Ishikawa (cell line): ENCODE data around the gene MPST.

ENCODE experiments used
- CEBPB ChIP-seq: IDR thresholded peaks from 2 replicates; pipeline ENCODE4 v1.6.1; 2012
- CREB1 ChIP-seq: IDR thresholded peaks from 2 replicates; pipeline ENCODE4 v1.6.1; 2012; ENCODE audit warnings: low read depth
- EGR1 ChIP-seq: IDR thresholded peaks from 2 replicates; pipeline ENCODE4 v1.6.1; 2012
- EP300 ChIP-seq: IDR thresholded peaks from 2 replicates; pipeline ENCODE4 v1.6.1; 2012; ENCODE audit warnings: borderline replicate concordance
- MAX ChIP-seq: IDR thresholded peaks from 2 replicates; pipeline ENCODE4 v1.6.1; 2012
- NFIC ChIP-seq: IDR thresholded peaks from 2 replicates; pipeline ENCODE4 v1.6.1; 2012
- RAD21 ChIP-seq: IDR thresholded peaks from 2 replicates; pipeline ENCODE4 v1.6.1; 2012; ENCODE audit warnings: low read depth
- TAF1 ChIP-seq: IDR thresholded peaks from 2 replicates; pipeline ENCODE4 v1.6.1; 2012; ENCODE audit warnings: low read depth, mild to moderate bottlenecking
- TEAD4 ChIP-seq: IDR thresholded peaks from 2 replicates; pipeline ENCODE4 v1.6.1; 2012
- YY1 ChIP-seq: IDR thresholded peaks from 2 replicates; pipeline ENCODE4 v1.6.1; 2012; ENCODE audit warnings: low read depth
- ZBTB7A ChIP-seq: IDR thresholded peaks from 2 replicates; pipeline ENCODE4 v1.6.1; 2012; ENCODE audit warnings: low read depth
- TF ChIP-seq, protein P1 (sequence below): IDR thresholded peaks from 2 replicates; pipeline ENCODE4 v1.6.1; 2012; ENCODE audit warnings: low read depth, mild to moderate bottlenecking
- TF ChIP-seq, protein P2 (sequence below): IDR thresholded peaks from 2 replicates; pipeline ENCODE4 v1.6.1; 2012

DNA sequence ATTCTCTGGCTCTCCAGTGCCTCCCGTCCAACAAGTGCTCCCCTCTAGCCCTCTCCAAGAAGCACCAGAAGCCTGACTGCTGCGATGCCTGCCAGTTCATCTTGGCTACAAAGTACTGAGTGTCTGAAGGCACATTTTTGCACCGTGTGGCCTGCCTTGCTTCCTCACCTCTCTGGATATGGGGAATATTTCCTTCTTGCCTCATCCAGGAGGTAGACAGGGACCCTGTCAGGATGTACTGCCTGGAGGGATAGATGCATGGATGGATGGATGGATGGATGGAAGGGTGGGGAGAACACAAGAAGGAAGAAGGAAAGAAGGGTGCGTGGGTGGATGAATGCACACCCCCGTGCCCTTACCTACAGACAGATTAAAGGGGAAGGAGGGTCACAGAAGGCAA is 59.6 kb downstream of the MPST start:
- no peak for TF ChIP-seq YY1
- TF ChIP-seq TEAD4: no peak
- no peak for TF ChIP-seq ZBTB7A
- no peak for TF ChIP-seq EP300
- TF ChIP-seq CREB1: no peak
- no peak for TF ChIP-seq TAF1
- TF ChIP-seq, protein P1, sequence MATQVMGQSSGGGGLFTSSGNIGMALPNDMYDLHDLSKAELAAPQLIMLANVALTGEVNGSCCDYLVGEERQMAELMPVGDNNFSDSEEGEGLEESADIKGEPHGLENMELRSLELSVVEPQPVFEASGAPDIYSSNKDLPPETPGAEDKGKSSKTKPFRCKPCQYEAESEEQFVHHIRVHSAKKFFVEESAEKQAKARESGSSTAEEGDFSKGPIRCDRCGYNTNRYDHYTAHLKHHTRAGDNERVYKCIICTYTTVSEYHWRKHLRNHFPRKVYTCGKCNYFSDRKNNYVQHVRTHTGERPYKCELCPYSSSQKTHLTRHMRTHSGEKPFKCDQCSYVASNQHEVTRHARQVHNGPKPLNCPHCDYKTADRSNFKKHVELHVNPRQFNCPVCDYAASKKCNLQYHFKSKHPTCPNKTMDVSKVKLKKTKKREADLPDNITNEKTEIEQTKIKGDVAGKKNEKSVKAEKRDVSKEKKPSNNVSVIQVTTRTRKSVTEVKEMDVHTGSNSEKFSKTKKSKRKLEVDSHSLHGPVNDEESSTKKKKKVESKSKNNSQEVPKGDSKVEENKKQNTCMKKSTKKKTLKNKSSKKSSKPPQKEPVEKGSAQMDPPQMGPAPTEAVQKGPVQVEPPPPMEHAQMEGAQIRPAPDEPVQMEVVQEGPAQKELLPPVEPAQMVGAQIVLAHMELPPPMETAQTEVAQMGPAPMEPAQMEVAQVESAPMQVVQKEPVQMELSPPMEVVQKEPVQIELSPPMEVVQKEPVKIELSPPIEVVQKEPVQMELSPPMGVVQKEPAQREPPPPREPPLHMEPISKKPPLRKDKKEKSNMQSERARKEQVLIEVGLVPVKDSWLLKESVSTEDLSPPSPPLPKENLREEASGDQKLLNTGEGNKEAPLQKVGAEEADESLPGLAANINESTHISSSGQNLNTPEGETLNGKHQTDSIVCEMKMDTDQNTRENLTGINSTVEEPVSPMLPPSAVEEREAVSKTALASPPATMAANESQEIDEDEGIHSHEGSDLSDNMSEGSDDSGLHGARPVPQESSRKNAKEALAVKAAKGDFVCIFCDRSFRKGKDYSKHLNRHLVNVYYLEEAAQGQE: no peak
- TF ChIP-seq NFIC: no peak
- no peak for TF ChIP-seq CEBPB
- TF ChIP-seq MAX: no peak
- TF ChIP-seq RAD21: no peak
- TF ChIP-seq EGR1: no peak
- TF ChIP-seq, protein P2, sequence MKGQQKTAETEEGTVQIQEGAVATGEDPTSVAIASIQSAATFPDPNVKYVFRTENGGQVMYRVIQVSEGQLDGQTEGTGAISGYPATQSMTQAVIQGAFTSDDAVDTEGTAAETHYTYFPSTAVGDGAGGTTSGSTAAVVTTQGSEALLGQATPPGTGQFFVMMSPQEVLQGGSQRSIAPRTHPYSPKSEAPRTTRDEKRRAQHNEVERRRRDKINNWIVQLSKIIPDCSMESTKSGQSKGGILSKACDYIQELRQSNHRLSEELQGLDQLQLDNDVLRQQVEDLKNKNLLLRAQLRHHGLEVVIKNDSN: no peak
